Thoracic aorta (tissue), 2 donors: Measurements from ENCODE around the gene GEN1. TPM values are rescaled to one million over a fixed set of nuclear protein-coding genes. Genes with fewer than 3 reads are reported as not detected.

Experiments used
- ATAC-seq: fragments of 150-250 bp; one replicate; pipeline ENCODE4 v1.8.0; 2017; ENCODE audit warnings: low read depth; ENCODE audit not compliant: insufficient number of reproducible peaks, low FRiP score
- DNase-seq: peaks from one replicate; pipeline ENCODE4 v3.0.0-alpha.2; 2020; ENCODE audit warnings: low spot score
- H3K27ac ChIP-seq, 2 donors: fragments of 200-600 bp; sonication (generic); 1 replicate in 1 of 2; 2 replicates in 1 of 2; pipeline ENCODE4 v1.5.1; 2016; ENCODE audit warnings: mild to moderate bottlenecking in 2 of 2, moderate library complexity in 2 of 2
- H3K27me3 ChIP-seq: fragments of 200-600 bp; sonication (generic); replicated peaks from 2 replicates; pipeline ENCODE4 v1.6.0; 2016; ENCODE audit warnings: mild to moderate bottlenecking; ENCODE audit not compliant: insufficient read depth
- H3K36me3 ChIP-seq: fragments of 200-600 bp; sonication (generic); one replicate; pipeline ENCODE4 v1.5.1; 2016
- H3K4me1 ChIP-seq, 2 donors: fragments of 200-600 bp; sonication (generic); 1 replicate in 1 of 2; 2 replicates in 1 of 2; pipeline versions ENCODE4 v1.5.1 to v1.6.0; 2016; ENCODE audit warnings: low read depth in 2 of 2, mild to moderate bottlenecking in 1 of 2; ENCODE audit not compliant: control insufficient read depth in 1 of 2
- H3K4me3 ChIP-seq: fragments of 200-600 bp; sonication (generic); 2 replicates; pipeline ENCODE4 v1.5.1; 2016; ENCODE audit warnings: mild to moderate bottlenecking
- H3K9me3 ChIP-seq: fragments of 200-600 bp; sonication (generic); 2 replicates; pipeline ENCODE4 v1.5.1; 2016
- CTCF ChIP-seq: fragments of 200-600 bp; sonication (generic); IDR thresholded peaks from one replicate; pipeline ENCODE4 v1.5.1; 2019; ENCODE audit warnings: antibody characterized with exemption
- total RNA-seq, 2 donors: library from RNA; depleted of rRNA; stranded (reverse); fragments of >200 nt; gene quantifications; one replicate each; pipeline versions ENCODE4 v1.1.0 to v1.2.3, GENCODE V29; 2016

Gene GEN1
- total RNA-seq, 2 donors from 2014 or later: 3.7 to 4.9 TPM

- Histone ChIP-seq H3K27ac (no peak overlapping the region), H3K9me3 (no peaks in the 10 kb centered on the region), H3K27me3 (no peaks in the 10 kb centered on the region), H3K4me1 (no peaks in the 10 kb centered on the region), H3K36me3 (no peaks in the 10 kb centered on the region), H3K4me3 (no peak overlapping the region)
- DNase-seq (no peak), ATAC-seq (no peak)
- no peak for TF ChIP-seq CTCF
Measured at GRCh38 chr2:17793296-17793695, 39.4 kb downstream of the GEN1 start.

GRCh38 chr2:17793803-17794354, 39.9 kb downstream of the GEN1 start:
- H3K36me3 ChIP-seq: no peaks in the 10 kb centered on the region
- ATAC-seq: no peak
- no peak for TF ChIP-seq CTCF
- DNase-seq: no peak
- no peaks in the 10 kb centered on the region for H3K27me3 ChIP-seq
- no peaks in the 10 kb centered on the region for H3K4me1 ChIP-seq
- H3K27ac ChIP-seq: no peak overlapping the region
- no peak overlapping the region for H3K4me3 ChIP-seq
- no peaks in the 10 kb centered on the region for H3K9me3 ChIP-seq

GRCh38 chr2:17795309-17795708, 41.4 kb downstream of the GEN1 start:
- Histone ChIP-seq H3K9me3 (no peaks in the 10 kb centered on the region), H3K4me1 (no peaks in the 10 kb centered on the region), H3K27me3 (no peaks in the 10 kb centered on the region), H3K27ac (no peak overlapping the region), H3K36me3 (no peaks in the 10 kb centered on the region), H3K4me3 (no peak overlapping the region)
- TF ChIP-seq CTCF: no peak
- no peak for ATAC-seq
- no peak for DNase-seq

- H3K36me3 ChIP-seq: no peaks in the 10 kb centered on the region
- ATAC-seq (no peak), DNase-seq (no peak)
- no peak overlapping the region for H3K4me3 ChIP-seq
- H3K4me1 ChIP-seq: no peaks in the 10 kb centered on the region
- no peak overlapping the region for H3K27ac ChIP-seq
- no peaks in the 10 kb centered on the region for H3K9me3 ChIP-seq
- H3K27me3 ChIP-seq: no peaks in the 10 kb centered on the region
- no peak for TF ChIP-seq CTCF
Measured at GRCh38 chr2:17798338-17798737, 44.4 kb downstream of the GEN1 start.

GRCh38 chr2:17799301-17800120, 45.6 kb downstream of the GEN1 start:
- Histone ChIP-seq H3K27ac (no peak overlapping the region), H3K27me3 (no peaks in the 10 kb centered on the region), H3K4me1 (no peaks in the 10 kb centered on the region), H3K9me3 (no peaks in the 10 kb centered on the region), H3K4me3 (no peak overlapping the region), H3K36me3 (no peaks in the 10 kb centered on the region)
- no peak for ATAC-seq
- TF ChIP-seq CTCF: no peak
- no peak for DNase-seq
